NCI-H2029 treated with DMSO at 0.1 percent for 48 hours (cell line): ENCODE measurements around the gene NPL.

ENCODE experiments used
- DNase-seq: peaks from one replicate; lab custom pipeline; 2025; lab: John Stamatoyannopoulos, UW

NPL gene

DNA sequence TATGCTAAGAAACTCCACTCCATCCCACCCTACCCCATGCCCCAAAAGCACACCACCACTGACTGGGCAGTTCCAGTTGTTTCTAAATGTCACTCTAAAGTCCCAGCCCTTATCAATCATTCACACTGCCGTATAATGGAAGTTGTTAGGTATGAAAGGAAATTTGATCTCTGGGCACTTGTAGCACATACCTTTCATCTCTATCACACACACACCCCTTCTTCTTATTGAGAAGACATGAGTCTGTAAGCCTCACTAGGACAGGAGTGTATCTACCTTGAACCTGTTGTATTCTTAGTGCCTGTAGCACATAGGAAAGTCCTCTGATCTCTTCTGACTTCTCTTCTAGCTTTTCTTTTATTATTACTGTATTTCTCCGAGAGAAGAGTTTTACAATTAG, 27.3 kb downstream of the NPL start:
- no peak for DNase-seq

DNA sequence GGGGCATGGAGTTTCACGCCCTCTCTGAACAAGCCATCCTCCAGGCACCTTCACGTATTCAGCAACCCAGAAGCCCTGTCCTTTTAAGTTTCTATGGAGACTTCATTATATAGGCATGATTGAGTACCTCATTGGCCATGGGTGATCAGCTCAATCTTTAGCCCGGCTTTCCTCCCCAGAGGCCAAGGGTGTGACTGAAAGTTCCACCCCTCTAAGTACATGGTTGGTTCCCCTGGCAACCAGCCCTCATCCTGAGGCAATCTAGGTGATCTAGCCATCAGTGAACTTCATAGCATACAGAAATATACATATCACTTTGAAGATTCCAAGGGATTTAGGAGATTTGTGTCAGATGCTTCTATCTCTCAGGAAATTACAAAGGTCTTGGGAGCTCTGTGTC, 28.2 kb downstream of the NPL start:
- no peak for DNase-seq

DNA sequence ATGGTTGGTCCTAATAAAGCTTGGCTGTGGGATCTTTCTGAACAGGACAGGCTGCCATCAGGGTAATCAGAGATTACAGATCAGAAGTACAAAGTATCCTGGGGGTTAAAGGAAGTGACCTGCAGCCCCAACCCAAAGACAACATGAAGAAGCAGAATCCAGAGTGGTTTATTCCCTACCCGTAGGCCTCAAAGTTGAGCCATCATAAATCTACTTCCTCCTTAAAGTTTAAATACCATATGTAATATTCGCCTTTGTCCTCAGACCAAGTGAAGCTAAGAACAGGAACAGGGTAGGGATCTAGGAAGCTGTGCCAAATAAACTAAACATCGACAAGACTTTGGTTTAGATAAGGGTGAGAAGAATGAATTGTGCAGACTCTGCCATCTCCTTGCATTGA, 33.6 kb downstream of the NPL start:
- DNase-seq: no peak

DNA sequence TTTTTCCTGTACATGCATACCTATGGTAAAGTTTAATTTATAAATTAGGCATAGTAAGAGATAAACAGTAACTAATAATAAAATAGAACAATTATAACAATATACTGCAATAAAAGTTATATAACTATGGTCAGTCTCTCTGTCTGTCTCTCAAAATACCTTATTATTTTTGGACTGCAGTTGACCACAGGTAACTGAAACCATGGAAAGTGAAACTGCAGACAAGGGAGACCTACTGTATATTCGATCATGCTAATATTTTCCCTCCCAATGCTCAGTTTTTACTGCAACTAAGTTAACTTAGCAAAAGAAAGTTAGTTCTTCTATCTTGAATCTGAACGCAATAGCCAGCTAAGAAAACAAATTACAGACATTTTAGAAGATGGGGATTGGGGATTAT, 37.3 kb downstream of the NPL start:
- DNase-seq: no peak

DNA sequence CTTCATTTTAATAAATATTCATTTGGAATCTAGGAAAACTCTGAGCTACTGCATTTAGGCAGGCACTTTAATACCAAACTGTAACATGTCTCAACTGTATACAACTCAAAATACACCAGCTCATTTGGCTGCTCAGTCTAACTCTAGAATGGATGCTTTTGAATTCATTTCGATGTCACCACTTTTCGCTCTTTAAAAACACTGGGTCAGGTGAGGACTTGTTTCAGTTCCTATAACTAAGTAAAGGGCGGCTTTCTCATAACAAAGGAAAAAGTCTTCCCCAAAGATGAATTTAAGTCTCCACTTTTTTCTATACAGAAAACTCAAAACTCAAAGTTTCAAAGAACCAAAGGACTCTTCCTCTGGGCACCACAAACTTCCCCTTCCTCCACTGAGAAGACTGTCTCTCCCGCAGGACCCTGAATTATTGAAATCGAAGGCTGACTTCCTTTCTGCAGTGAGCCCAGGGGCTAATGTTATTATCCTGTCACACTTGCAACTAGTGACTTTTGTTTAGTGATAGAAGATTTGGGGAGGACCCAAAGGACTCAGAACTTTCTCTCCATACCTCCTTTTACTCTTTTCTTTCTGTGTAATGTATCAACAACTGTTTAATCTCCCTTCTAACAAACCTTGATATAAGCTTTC, 39.8 kb downstream of the NPL start:
- DNase-seq: no peak

DNA sequence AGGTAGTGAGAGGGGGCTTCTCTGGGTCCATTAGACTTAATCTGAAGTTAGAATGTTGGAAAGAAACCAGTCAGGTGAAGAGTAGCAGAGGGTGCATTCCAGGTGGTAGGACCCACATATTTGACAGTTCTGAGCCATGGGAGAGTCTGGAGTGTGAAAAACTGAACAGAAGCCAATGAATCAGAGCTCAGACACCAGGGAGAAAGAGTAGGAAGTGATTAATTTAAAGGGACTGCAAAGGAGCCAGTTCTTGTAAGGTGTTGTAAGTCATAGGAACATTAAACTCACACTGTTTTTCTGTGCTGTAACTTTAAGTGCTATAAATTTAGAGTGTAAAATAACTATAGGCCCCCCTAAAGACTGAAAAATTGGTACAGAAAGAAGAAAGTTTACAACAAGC, 43.7 kb downstream of the NPL start:
- no peak for DNase-seq

DNA sequence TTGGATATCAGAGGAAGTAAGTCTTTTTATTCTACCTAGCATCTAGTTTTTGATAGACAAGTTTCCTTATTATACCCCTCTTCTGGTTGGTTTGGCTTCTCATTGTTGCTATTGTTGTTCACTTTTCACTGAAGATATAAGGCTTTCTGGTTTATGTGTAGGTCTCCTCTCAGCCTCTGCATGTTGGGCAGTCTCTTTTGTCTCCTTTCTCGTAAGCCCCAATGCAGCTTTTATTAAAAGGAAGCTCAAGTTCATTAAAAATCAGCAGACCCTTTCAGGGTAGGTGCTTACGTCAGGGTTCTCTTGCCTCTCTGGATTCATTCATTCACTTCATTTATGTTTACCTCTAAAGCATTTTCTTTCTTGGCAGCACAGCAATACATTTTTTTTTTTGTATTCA, 44.8 kb downstream of the NPL start:
- no peak for DNase-seq

DNA sequence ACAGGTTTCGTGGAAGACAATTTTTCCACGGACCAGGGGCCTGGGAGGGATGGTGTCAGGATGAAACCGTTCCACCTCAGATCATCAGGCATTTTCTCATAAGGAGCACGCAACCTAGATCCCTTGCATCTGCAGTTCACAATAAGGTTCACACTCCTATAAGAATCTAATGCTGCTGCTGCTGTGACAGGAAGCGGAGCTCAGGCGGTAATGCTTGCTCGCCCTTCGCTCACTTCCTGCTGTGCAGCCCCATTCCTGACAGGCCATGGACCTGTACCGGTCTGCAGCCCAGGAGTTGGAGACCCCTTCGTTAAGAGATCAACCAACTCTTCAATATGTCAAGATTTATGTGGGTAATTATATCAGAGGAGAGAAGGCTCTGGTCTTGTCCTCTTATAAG, 46.2 kb downstream of the NPL start:
- DNase-seq: no peak

DNA sequence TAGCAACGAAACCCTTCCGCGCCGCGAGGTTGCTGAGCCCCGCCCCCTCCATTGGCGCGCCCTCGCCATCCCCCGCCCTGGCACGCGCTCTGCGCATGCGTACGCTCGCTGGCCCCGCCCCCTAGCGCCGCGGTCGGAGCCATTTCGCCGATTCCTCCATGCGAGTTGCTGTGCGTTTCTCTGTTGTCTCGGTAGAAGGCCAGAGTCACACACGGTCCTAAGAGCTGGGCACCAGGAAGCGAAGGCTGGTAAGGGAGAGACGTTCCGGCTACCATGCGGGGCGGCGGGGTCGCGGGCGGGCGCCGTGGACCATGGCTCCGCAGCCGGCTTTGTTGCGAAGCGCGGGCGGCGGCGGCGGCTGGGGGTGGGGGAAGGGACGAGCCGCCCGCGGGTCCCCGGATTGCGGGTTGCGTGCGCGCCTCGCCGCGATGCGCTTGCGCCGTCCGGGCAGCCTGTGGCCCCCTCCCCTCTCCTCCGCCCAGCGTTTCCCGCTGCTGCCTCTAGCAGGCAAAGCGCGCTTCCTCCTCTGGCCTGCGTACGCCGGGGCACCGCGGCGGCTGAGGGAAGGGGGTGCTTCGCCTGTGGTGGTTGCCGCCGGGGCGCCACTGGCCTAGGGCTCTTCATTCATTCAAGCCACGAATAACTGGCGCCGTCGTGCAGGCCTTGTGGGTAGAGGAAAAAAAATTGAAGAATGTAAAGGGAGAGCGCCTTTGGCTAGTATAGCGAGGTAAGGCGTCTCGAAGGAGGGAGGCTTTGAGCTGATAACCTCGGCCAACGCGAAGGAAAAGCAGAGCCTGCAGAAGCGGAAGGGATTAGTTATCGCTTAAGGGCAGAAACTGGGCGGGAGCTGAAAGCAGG, 49.9 kb downstream of the NPL start, which contains the start of gene DHX9:
Gene DHX9 (plus strand): TSS at position 139 of the 858 bp plus-strand sequence. CDS start 3,220 bp downstream, outside the sequence.
- peak; percentile 71 for DNase-seq

DNA sequence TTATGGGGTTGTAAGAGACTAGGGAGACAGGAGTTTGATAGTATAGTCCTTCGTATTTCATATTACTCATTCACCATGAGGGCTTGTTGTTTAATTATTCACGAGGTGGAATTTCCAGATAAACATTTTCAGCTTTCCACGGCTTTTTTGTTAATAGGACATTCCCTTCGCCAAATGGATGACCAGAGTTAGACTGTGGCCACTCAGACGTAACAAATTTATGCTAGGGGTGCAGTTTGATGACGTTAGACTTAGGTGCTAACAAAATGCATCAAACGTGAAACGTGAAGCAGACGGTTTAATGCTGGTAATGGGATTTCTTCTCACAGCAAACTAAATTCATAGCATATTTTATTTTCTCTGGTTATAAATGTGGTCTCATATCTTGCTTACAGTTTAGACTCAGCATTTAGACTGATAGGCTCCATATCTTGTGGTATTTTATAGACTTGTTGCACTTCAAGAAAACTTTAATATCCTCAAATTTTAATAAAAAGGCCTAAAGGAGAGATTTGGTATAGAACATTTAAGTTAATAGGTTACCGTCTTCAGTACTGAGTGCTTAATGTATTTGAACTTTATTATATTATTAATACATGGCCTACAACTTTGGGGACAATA, 51.9 kb downstream of the NPL start:
- DNase-seq: no peak

DNA sequence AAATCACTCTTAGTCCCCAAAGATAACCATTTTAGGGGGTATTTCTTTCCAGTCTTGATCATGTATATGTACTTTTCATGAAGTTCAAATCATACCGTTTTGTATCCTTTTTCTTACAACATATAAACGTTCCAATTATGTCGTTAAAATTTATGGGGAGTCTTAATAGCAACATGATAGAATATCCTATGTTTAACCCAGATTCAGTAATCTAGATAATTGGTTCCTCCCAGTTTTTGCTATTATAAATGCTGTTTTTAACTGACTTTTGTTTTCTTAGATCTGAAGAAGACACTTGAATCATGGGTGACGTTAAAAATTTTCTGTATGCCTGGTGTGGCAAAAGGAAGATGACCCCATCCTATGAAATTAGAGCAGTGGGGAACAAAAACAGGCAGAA, 52.7 kb downstream of the NPL start:
- DNase-seq: no peak

DNA sequence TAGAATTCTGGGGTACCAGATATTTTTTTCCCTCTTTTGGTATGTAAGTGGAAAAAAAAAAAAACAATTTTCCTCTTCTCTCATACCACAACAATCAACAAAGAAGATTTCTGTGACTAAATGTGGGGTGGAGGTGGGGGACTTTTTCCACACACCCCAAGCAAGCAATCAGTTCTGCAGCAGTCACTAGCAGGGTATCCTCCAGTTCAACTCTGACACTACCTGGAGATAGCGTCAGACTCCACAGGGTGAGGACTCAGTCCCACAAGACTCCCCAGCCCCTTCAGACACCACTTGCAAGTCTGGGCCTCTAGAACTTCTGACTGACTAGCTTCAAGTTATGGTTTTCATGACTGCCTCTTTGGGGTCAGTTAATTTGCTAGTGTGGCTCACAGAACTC, 55.8 kb downstream of the NPL start:
- DNase-seq: no peak

DNA sequence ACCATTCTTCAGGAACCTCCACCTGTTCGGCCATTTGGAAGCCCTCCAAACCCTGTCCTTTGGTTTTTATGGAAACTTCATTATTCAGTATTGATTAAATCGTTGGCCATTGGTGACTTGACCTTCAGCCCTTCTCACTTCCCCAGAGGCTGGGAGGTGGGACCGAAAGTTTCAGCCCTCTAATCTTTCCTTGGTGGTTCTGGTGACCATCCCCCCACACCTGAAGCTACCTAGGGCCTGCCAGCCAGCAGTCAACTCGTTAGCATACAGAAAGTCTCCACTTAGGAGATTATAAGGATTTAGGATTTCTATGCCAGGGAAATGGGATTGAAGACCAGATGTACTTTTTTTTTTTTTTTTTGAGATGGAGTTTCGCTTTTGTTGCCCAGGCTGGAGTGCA, 56.3 kb downstream of the NPL start:
- no peak for DNase-seq

DNA sequence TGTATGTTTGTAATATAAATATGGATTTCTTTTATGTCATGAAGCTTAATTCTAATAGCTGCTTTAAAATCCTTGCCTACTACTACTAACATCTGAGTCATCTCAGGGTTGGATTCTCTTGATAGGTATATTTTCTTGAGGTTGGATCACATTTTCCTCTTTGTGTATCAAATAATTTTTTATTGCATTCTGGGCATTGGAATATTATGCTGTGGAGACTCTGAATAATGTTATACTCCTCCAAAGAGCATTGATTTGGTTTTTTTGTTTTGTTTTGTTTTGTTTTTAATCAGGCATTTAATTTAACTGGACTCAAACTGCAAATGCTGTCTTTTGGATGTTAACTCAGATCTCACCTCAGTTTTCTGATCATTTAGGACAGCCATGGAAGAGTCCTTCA, 57.5 kb downstream of the NPL start:
- DNase-seq: no peak

DNA sequence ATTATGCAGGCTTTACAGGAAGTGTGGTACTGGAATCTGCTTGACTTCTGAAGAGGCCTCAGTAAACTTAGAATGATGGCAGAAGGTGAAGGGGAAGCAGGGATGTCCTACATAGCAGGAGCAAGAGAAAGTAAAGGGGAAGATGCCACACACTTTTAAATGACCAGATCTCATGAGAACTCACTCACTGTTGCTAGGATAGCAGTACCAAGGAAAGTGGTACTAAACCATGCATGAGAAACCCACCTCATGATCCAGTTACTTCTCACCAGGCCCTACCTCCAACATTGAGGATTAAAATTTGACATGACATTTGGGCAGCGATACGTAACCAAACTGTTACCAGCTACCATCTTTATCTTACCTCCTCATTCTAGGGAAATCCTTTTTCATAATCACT, 59.2 kb downstream of the NPL start:
- no peak for DNase-seq

DNA sequence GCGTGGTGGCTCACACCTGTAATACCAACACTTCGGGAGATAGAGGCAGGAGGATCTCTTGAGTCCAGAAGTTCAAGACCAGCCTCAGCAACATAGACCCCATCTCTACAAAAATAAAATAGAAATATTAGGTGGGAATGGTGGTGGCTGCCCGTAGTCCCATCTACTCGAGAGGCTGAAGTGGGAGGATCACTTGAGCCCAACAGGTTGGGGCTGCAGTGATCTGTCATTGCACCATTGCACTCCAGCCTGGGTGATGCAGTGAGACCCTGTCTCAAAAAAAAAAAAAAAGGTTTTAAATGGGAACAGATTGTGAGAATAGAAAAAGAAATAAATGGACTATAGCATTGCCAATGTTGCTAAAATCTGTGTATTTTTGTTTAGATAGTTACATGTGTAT, 60.7 kb downstream of the NPL start:
- no peak for DNase-seq

DNA sequence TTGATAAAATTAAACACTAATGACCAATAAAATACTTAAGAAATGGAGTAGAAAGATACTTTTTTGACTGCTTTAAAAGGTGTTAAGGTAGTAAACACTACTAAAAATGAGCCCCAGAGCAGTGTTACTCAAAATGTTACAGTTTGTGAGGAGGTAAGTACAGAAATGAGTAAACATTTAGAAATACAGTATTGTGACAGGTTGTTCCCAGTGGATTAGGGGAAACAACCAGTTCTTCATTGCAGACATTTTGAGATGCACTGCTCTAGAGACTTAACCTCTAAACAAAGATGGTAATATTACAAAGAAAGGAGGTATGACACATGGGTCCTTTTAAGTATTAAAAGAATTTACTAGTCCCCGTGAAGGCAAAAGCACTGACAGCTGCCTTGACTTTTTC, 62.3 kb downstream of the NPL start:
- DNase-seq: no peak

DNA sequence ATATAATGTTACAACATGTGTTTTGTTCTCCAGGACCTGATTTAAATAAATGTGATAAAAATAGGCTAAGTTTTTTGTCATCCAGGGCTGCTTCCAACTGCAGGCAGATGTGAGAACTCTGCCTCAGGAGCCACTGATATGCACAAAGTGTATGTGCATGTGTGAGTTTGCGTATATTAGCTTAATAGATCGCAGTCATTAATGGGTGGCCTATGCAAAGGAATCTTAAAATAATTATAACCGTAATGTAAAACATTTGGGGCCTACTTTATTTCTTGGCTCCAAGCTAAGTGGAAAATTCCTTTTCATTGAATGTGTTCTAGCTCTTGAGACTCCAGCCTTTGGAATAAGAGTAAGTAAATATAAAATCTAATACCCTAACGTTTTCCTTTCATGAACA, 66.3 kb downstream of the NPL start:
- no peak for DNase-seq

DNA sequence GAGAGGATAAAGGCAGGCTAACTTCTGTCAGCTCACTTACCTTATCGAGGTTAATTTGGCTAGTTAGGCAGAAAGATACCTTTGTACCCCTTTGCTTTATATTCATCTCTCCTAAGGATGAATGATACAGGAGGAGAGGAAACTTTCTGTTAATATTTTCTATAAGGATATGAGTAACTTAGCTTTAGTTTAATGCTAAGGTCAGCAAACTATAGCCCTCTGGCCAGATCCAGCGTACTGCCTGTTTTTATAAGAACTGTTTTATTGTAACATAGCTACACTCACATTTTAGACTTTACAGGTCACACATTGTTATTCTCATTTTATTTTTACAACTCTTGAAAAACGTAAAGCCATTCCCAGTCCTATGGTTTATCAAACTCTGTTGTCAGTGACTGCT, 67.6 kb downstream of the NPL start:
- DNase-seq: no peak

DNA sequence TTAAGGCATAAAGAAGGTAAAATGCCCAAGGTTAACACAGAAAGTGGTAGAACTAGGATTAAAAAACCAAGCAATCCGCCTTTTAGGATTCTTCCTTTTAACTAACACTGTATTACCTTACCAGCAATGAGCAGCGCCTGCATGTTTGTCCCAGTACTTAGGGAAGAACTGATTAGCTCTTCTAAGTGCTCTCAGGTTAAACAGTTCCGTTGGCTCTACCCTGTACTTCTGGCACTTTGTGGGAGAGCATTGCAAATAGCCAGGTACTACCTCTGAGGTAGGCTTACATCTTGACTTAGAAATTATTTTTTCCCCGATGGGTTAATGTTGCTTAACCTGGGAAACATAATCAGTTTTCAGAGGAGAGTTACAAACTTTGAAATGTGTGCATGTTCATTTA, 71.1 kb downstream of the NPL start:
- DNase-seq: no peak

DNA sequence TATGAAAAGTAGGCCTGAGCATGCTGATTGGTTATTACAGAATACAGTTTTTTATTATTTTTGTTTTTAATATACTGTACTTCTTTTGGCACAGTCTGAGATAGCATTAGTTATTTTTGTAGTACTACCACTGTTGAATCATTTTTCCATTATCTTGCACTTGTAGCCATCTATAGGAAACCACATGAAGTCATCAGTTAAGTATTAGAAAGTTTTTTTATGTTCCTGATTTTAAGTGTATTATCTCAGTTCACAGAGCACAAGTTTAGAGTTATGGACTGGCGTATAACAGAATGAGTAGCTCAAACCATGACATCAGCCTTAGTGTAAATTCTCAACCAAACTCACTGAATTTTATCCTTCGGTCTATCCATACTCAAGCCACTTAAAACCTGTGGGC, 72.4 kb downstream of the NPL start:
- DNase-seq: no peak

DNA sequence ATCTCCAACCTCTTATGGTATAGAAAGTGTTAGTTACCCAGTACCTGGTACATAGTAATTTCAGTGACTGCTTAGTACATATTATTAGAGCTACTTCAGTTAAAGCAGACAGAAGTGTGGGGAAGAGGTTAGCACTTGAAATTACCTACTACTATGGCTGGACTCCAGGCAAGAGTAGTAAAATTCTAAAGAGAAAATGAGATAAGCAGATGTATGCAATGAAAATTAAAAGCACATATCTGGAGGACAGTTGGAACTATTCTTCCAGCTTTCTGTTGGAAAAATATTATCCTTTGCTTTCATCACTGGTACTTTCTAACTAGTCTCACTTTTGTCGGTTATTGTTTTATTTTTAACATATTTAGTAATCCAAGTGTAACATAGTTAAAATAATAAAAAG, 73.3 kb downstream of the NPL start:
- DNase-seq: no peak

DNA sequence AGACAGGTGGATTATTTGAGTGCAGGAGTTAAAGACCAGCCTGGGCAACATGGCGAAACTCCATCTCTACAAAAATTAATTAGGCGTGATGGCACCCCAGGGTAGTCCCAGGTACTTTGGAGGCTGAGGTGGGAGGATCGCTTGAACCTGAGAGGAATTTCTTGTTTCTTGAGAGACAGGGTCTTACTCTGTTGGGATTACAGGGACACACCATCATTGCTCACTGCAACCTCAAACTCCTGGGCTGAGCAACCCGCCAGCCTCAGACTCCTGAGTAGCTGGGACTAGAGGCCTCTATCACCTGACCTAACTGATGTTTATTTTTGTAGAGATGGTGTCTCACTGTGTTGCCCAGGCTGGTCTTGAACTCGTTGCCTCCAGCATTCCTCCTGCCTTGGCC, 74.4 kb downstream of the NPL start:
- DNase-seq: no peak
